ENCODE measurements around the gene CD96. TPM values are rescaled to one million over a fixed set of nuclear protein-coding genes. Genes with fewer than 3 reads are reported as not detected.

CD96 gene
- total RNA-seq, 2 experiments from 2014 or later, result not detected

GRCh38 chr3:111639316-111639715, 97.3 kb downstream of the CD96 start:
- H3K4me1 ChIP-seq (ENCODE audit: insufficient read depth, low read length, poor library complexity, severe bottlenecking), result no peaks in the 10 kb centered on the region
- ChIA-PET POLR2A (no interaction called here), CTCF (ENCODE audit: unreplicated experiment) (no interaction called here)
- H3K36me3 ChIP-seq (ENCODE audit: insufficient read depth, low read length), result no peaks in the 10 kb centered on the region
- H3K79me2 ChIP-seq (ENCODE audit: insufficient read depth, low read depth, low read length), result no peaks in the 10 kb centered on the region
- TF ChIP-seq EZH2phosphoT487 (IDR thresholded peaks at IDR 0.05; ENCODE audit: borderline replicate concordance, low read depth, low read length) (no peak), CTCF (conservative IDR thresholded peaks at IDR 0.05; ENCODE audit: low read length) (no peak)
- no TSS peak for BruUV-seq (replicated peaks)
- no peaks in the 10 kb centered on the region for H3K9me2 ChIP-seq (ENCODE audit: insufficient read depth, low read length)
- H3K4me2 ChIP-seq (ENCODE audit: low read length), result no peak overlapping the region
- H3K9me3 ChIP-seq (ENCODE audit: low read length), result no peaks in the 10 kb centered on the region
- H3K27ac ChIP-seq (ENCODE audit: low read depth, low read length, poor library complexity, severe bottlenecking), result no peak overlapping the region
- DNase-seq (ENCODE audit: low spot score), result no peak
- H4K20me1 ChIP-seq (ENCODE audit: insufficient read depth, low read length), result no peaks in the 10 kb centered on the region
- no peak overlapping the region for H2AFZ ChIP-seq (ENCODE audit: low read length)
- H3K4me3 ChIP-seq (ENCODE audit: low read depth, low read length, poor library complexity, severe bottlenecking), result no peak overlapping the region
- intact Hi-C loops (cut with micrococcal nuclease; ENCODE audit: unreplicated experiment), result no loop called here

GRCh38 chr3:111648991-111649579, 107.1 kb downstream of the CD96 start:
- no peaks in the 10 kb centered on the region for H4K20me1 ChIP-seq (ENCODE audit: insufficient read depth, low read length)
- H3K4me1 ChIP-seq (ENCODE audit: insufficient read depth, low read length, poor library complexity, severe bottlenecking), result peaks cover 8% of the 10 kb centered on the region
- no TSS peak for BruUV-seq (replicated peaks)
- intact Hi-C loops (cut with micrococcal nuclease; ENCODE audit: unreplicated experiment), result no loop called here
- no peaks in the 10 kb centered on the region for H3K36me3 ChIP-seq (ENCODE audit: insufficient read depth, low read length)
- H3K4me3 ChIP-seq (ENCODE audit: low read depth, low read length, poor library complexity, severe bottlenecking), result no peak overlapping the region
- H3K4me2 ChIP-seq (ENCODE audit: low read length), result no peak overlapping the region
- no peak for TF ChIP-seq CTCF (conservative IDR thresholded peaks at IDR 0.05; ENCODE audit: low read length)
- no peak for TF ChIP-seq EZH2phosphoT487 (IDR thresholded peaks at IDR 0.05; ENCODE audit: borderline replicate concordance, low read depth, low read length)
- CTCF ChIA-PET (ENCODE audit: unreplicated experiment), result no interaction called here
- no peak for DNase-seq (ENCODE audit: low spot score)
- H3K79me2 ChIP-seq (ENCODE audit: insufficient read depth, low read depth, low read length), result no peaks in the 10 kb centered on the region
- H3K9me3 ChIP-seq (ENCODE audit: low read length), result no peaks in the 10 kb centered on the region
- no peak overlapping the region for H2AFZ ChIP-seq (ENCODE audit: low read length)
- no peak overlapping the region for H3K27ac ChIP-seq (ENCODE audit: low read depth, low read length, poor library complexity, severe bottlenecking)
- no peaks in the 10 kb centered on the region for H3K9me2 ChIP-seq (ENCODE audit: insufficient read depth, low read length)
- POLR2A ChIA-PET, result interaction anchor here (0.7 to 0.8 kb wide), 2 partner anchors 13 to 542 kb away, joined by 3 read pairs; no protein-coding TSS in a partner anchor

- ChIA-PET POLR2A (no interaction called here), CTCF (ENCODE audit: unreplicated experiment) (no interaction called here)
- Histone ChIP-seq H4K20me1 (ENCODE audit: insufficient read depth, low read length) (no peaks in the 10 kb centered on the region), H3K4me2 (ENCODE audit: low read length) (no peak overlapping the region), H3K36me3 (ENCODE audit: insufficient read depth, low read length) (no peaks in the 10 kb centered on the region), H3K9me3 (ENCODE audit: low read length) (no peaks in the 10 kb centered on the region), H3K9me2 (ENCODE audit: insufficient read depth, low read length) (no peaks in the 10 kb centered on the region), H3K4me1 (ENCODE audit: insufficient read depth, low read length, poor library complexity, severe bottlenecking) (peaks cover 11% of the 10 kb centered on the region), H3K4me3 (ENCODE audit: low read depth, low read length, poor library complexity, severe bottlenecking) (no peak overlapping the region), H3K79me2 (ENCODE audit: insufficient read depth, low read depth, low read length) (no peaks in the 10 kb centered on the region), H3K27ac (ENCODE audit: low read depth, low read length, poor library complexity, severe bottlenecking) (no peak overlapping the region), H2AFZ (ENCODE audit: low read length) (no peak overlapping the region)
- BruUV-seq (replicated peaks), result no TSS peak
- no peak for DNase-seq (ENCODE audit: low spot score)
- intact Hi-C loops (cut with micrococcal nuclease; ENCODE audit: unreplicated experiment), result no loop called here
- no peak for TF ChIP-seq EZH2phosphoT487 (IDR thresholded peaks at IDR 0.05; ENCODE audit: borderline replicate concordance, low read depth, low read length)
- no peak for TF ChIP-seq CTCF (conservative IDR thresholded peaks at IDR 0.05; ENCODE audit: low read length)
Measured at GRCh38 chr3:111650378-111651275, 108.6 kb downstream of the CD96 start.

All from OCI-LY7 (cell line).